Activated CD4-positive, alpha-beta T cell treated with anti-CD3 and anti-CD28 coated beads, Interleukin-2, amount 10 ng/mL, durations not matched to agents 24 days and 14 days (primary cell): Measurements from ENCODE around the gene TASOR2. TPM values are rescaled to one million over a fixed set of nuclear protein-coding genes. Genes with fewer than 3 reads are reported as not detected.

Source experiments
- DNase-seq: peaks from one replicate; pipeline ENCODE4 v3.0.0; 2022
- H3K27ac Mint-ChIP-seq: one replicate; pipeline ENCODE4 v1.8.0; 2022; ENCODE audit warnings: mild to moderate bottlenecking, mixed read lengths
- H3K27me3 Mint-ChIP-seq: one replicate; pipeline ENCODE4 v1.8.0; 2022; ENCODE audit warnings: mixed read lengths
- H3K36me3 Mint-ChIP-seq: one replicate; pipeline ENCODE4 v1.8.0; 2022; ENCODE audit warnings: low read depth, mild to moderate bottlenecking, mixed read lengths
- H3K4me1 Mint-ChIP-seq: one replicate; pipeline ENCODE4 v1.8.0; 2021; ENCODE audit warnings: mixed read lengths
- H3K4me3 Mint-ChIP-seq: one replicate; pipeline ENCODE4 v1.8.0; 2022; ENCODE audit warnings: mild to moderate bottlenecking, moderate library complexity, mixed read lengths
- H3K9me3 Mint-ChIP-seq: one replicate; pipeline ENCODE4 v1.8.0; 2021; ENCODE audit warnings: mixed read lengths
- intact Hi-C: fragments of 100-400 bp; cut with micrococcal nuclease; formaldehyde crosslinking; loops from one replicate; pipeline ENCODE4 v1.15.1; 2023
- total RNA-seq: library from RNA; stranded (reverse); gene quantifications from 2 replicates; pipeline ENCODE4 v1.2.3, GENCODE V29; 2022

The TASOR2 gene, protein sequence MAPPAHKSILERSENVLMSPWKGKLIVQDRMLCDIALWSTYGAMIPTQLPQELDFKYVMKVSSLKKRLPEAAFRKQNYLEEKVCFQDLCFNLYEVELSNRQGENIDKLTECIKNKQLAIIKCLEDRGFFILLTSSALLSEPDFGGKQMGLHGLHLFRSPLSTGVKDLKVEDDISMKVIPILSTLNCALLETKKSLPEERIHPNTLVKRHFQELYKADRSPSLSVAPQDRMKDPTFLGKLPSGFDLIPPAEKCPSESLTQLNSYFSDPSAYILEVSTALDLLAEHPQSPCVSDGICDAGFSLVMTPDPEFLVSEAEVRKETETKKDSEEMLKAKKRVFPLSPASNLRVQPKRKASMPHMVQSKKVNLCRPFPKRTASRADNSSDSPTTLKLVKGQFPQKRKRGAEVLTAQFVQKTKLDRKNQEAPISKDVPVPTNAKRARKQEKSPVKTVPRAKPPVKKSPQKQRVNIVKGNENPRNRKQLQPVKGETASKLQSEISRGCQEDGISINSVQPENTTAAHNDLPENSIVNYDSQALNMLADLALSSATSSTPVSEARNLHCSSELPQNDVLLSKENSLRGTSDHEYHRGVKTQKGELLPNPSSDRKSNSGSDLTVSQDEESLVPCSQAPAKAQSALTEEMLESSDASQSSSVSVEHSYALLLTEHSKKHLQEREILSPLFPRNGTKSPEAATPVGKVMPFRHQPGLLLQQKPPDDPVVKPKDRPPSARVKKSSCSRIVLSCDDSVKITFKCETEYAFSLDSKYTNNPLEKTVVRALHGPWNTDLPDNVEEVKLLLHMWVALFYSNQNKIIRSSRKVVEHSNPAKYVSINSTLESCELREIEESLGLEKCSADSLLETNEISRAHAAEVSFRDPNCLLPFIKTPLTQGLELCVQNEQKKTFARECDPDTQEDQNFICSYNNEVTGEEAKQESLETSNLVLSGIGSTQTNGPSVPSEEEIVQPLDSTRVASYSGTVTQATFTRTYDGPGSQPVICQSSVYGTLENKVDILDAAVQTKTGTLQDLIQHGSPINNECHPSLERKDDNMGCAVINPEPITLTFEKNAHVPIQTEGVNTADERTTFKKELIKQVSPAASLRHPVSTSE (N-terminal part only)
- total RNA-seq = 78.2 and 92.3 TPM in 2 replicates

DNA sequence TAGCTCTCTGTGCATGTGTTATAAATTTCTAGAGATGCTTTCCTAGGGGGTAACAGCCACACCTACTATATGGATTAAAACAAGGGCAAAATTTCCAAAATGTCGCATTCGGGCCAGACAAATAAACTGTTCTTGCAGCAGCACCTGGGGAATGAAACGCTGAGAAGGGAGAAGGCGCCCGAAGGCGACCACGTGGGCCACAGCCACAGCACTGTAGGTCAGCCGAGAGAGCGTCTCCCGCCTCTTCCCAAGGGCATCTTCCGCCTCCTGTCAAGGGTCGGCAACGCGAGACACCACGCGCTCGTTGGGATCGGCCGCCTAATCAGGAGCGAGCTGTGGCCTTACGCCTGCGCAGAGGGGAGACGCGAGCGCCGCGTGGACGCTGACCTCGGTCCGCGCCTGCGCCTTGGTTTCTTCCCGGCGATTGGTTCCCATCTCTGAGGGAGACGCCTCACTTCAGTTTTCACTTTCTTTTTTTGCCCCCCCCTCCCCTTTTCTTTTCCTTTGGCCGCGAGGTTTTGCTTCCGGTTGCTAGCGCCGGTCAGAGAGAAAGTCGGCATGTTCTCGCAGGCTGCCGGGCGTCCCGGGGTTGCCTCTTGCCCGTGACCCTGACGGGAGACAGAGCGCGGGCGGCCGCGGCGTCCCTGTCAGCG, at the start of gene TASOR2:
TASOR2 (plus strand) TSS at position 521 of the 653 bp plus-strand sequence. CDS start 35,805 bp downstream, outside the sequence.
- peaks cover 45% of the 10 kb centered on the region for H3K4me1 Mint-ChIP-seq
- H3K9me3 Mint-ChIP-seq = no peaks in the 10 kb centered on the region
- H3K4me3 Mint-ChIP-seq = peak within 1 kb of the TSS; percentile 99
- peaks cover 17% of the 10 kb centered on the region for H3K36me3 Mint-ChIP-seq
- intact Hi-C loops = loop anchor here (1.0 to 5.0 kb wide), 5 partner anchors 18 to 237 kb away; partner anchors contain the start of genes ASB13 and GDI2
- H3K27ac Mint-ChIP-seq = peak within 1 kb of the TSS; percentile 98
- peak; percentile 99 for DNase-seq
- peaks cover 11% of the 10 kb centered on the region for H3K27me3 Mint-ChIP-seq

- peaks cover 10% of the 10 kb centered on the region for H3K27me3 Mint-ChIP-seq
- H3K9me3 Mint-ChIP-seq = no peaks in the 10 kb centered on the region
- intact Hi-C loops = no loop called here
- no peaks in the 10 kb centered on the region for H3K36me3 Mint-ChIP-seq
- DNase-seq = no peak
- H3K4me3 Mint-ChIP-seq = no peak overlapping the region
- H3K4me1 Mint-ChIP-seq = peaks cover 4% of the 10 kb centered on the region
- H3K27ac Mint-ChIP-seq = no peak overlapping the region
These were observed 49.7 kb upstream of the TASOR2 start for GRCh38 chr10:5634918-5635317.

GRCh38 chr10:5638494-5638893, 46.1 kb upstream of the TASOR2 start:
- no peak overlapping the region for H3K4me3 Mint-ChIP-seq
- H3K36me3 Mint-ChIP-seq = peaks cover 2% of the 10 kb centered on the region
- intact Hi-C loops = no loop called here
- no peak overlapping the region for H3K27ac Mint-ChIP-seq
- no peaks in the 10 kb centered on the region for H3K4me1 Mint-ChIP-seq
- H3K27me3 Mint-ChIP-seq = peaks cover 8% of the 10 kb centered on the region
- DNase-seq = no peak
- H3K9me3 Mint-ChIP-seq = no peaks in the 10 kb centered on the region

GRCh38 chr10:5639066-5639465, 45.6 kb upstream of the TASOR2 start:
- peaks cover 8% of the 10 kb centered on the region for H3K27me3 Mint-ChIP-seq
- H3K9me3 Mint-ChIP-seq = no peaks in the 10 kb centered on the region
- no peak for DNase-seq
- H3K27ac Mint-ChIP-seq = no peak overlapping the region
- no peaks in the 10 kb centered on the region for H3K4me1 Mint-ChIP-seq
- intact Hi-C loops = no loop called here
- peaks cover 2% of the 10 kb centered on the region for H3K36me3 Mint-ChIP-seq
- H3K4me3 Mint-ChIP-seq = no peak overlapping the region

DNA sequence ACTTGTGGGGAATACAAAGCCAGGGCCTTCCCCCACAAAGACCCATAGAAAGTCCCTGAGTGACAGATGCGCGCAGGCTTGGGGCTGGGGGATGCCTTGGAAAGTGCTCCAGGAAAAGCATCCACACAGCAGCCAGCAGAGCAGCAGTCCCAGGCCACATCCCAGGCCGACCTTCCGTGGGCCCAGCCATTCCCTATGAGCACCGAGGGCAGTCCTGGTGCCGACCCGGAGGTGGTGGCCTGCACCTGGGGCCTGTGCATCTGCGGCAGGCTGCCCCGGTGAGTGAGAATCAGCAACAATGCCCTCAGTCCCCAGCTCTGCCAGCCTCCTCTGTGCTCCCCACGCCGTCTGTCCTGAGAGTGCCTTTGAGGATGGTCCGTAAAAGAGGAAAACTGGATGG, 44.6 kb upstream of the TASOR2 start:
- no peaks in the 10 kb centered on the region for H3K9me3 Mint-ChIP-seq
- H3K27ac Mint-ChIP-seq = no peak overlapping the region
- H3K27me3 Mint-ChIP-seq = peaks cover 2% of the 10 kb centered on the region
- H3K4me3 Mint-ChIP-seq = no peak overlapping the region
- intact Hi-C loops = no loop called here
- peaks cover 5% of the 10 kb centered on the region for H3K36me3 Mint-ChIP-seq
- H3K4me1 Mint-ChIP-seq = no peaks in the 10 kb centered on the region
- DNase-seq = no peak

DNA sequence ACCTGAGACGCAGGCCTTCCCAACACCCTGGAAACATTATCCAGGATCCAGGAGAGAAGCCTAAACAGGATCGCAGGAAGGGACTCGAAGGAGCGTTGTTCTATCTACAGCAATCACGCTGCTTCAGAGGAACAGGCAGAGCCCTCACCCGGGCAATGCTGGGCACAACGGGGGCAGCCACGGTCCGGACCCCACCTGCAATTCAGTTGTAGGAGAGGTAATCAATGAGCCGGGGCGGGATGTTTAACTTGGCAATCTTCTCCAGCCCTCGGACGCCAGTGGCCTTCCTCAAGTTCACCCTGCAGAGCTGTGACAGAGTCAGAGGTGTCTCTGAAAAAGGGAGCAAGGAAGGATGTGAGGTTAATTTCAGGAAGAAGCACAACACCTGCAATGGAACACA, 44.1 kb upstream of the TASOR2 start:
- Mint-ChIP-seq H3K4me3 (no peak overlapping the region), H3K27ac (no peak overlapping the region), H3K9me3 (no peaks in the 10 kb centered on the region), H3K27me3 (peaks cover 2% of the 10 kb centered on the region), H3K4me1 (no peaks in the 10 kb centered on the region), H3K36me3 (peaks cover 5% of the 10 kb centered on the region)
- DNase-seq = no peak
- intact Hi-C loops = no loop called here

GRCh38 chr10:5641501-5641900, 43.1 kb upstream of the TASOR2 start:
- no peak overlapping the region for H3K4me3 Mint-ChIP-seq
- no peak for DNase-seq
- intact Hi-C loops = no loop called here
- peaks cover 6% of the 10 kb centered on the region for H3K36me3 Mint-ChIP-seq
- no peak overlapping the region for H3K27ac Mint-ChIP-seq
- H3K9me3 Mint-ChIP-seq = no peaks in the 10 kb centered on the region
- H3K27me3 Mint-ChIP-seq = no peaks in the 10 kb centered on the region
- H3K4me1 Mint-ChIP-seq = no peaks in the 10 kb centered on the region

DNA sequence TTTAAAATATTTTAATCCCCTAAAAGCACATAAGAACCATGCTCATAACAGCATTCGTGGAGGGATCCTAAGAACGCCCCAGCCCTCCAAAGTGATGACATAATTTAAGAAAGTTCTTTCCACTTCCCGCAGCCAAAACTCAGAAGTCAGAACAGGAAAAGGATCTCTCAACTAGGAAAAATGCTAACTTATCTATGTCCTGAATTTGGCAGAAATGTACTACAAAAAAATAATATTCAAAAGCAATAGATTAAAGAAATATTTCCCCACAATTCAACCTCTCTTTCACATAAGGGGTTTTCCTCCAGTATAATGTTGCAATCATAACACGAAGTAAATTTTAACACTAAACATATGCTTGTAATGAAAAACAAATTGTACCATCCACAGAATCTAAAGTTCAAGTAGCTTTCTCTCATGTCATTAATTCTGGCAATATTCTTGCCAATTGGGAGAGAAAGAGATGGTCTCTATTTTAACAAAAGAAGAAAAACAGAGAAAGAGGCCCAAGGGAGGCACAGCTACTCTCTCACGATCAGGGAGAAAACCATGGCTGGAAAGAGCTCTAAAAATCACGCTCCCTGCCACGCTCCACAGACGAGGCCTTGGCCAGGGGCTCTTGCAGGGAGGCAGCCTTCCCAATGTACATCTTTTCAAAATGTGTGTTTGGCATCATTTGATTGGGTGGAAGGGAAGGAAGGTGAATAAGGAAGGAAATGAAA, 41.1 kb upstream of the TASOR2 start:
- H3K27ac Mint-ChIP-seq = no peak overlapping the region
- intact Hi-C loops = no loop called here
- no peaks in the 10 kb centered on the region for H3K9me3 Mint-ChIP-seq

GRCh38 chr10:5644930-5645329, 39.7 kb upstream of the TASOR2 start:
- intact Hi-C loops = no loop called here
- Mint-ChIP-seq H3K4me1 (peaks cover 3% of the 10 kb centered on the region), H3K9me3 (no peaks in the 10 kb centered on the region), H3K36me3 (peaks cover 21% of the 10 kb centered on the region), H3K4me3 (no peak overlapping the region), H3K27ac (no peak overlapping the region), H3K27me3 (no peaks in the 10 kb centered on the region)
- no peak for DNase-seq

More for the DNA sequence above, 41.1 kb upstream of the TASOR2 start:
- H3K4me1 Mint-ChIP-seq = peaks cover 3% of the 10 kb centered on the region
- no peak for DNase-seq
- no peak overlapping the region for H3K4me3 Mint-ChIP-seq
- H3K27me3 Mint-ChIP-seq = no peaks in the 10 kb centered on the region
- H3K36me3 Mint-ChIP-seq = peaks cover 14% of the 10 kb centered on the region

DNA sequence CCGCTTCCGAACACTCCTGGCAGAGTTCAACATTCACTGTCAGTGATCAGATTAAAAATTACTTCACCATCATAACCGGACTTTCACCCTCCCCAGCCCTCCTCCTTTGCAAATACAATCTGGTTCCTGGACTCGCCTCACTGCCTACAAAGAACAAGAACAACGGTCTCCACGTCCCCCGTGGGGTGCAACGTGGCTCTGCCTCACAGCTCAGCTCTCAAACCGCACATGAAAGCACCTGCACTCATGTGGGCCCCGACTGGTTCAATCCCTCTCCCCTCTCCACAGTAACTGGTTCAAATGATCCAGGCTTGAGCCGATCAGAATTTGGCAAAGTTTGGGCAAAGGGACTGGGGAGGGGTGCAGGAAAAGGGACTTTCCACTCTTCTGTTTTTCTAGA, 39.3 kb upstream of the TASOR2 start:
- Mint-ChIP-seq H3K36me3 (peaks cover 24% of the 10 kb centered on the region), H3K4me3 (no peak overlapping the region), H3K4me1 (peaks cover 3% of the 10 kb centered on the region), H3K27ac (no peak overlapping the region), H3K9me3 (no peaks in the 10 kb centered on the region), H3K27me3 (no peaks in the 10 kb centered on the region)
- intact Hi-C loops = no loop called here
- DNase-seq = no peak

- Mint-ChIP-seq H3K4me3 (no peak overlapping the region), H3K9me3 (no peaks in the 10 kb centered on the region), H3K36me3 (peaks cover 24% of the 10 kb centered on the region), H3K27me3 (no peaks in the 10 kb centered on the region), H3K4me1 (peaks cover 3% of the 10 kb centered on the region), H3K27ac (no peak overlapping the region)
- intact Hi-C loops = no loop called here
- DNase-seq = no peak
These were observed 38.6 kb upstream of the TASOR2 start for GRCh38 chr10:5645944-5646617.

DNA sequence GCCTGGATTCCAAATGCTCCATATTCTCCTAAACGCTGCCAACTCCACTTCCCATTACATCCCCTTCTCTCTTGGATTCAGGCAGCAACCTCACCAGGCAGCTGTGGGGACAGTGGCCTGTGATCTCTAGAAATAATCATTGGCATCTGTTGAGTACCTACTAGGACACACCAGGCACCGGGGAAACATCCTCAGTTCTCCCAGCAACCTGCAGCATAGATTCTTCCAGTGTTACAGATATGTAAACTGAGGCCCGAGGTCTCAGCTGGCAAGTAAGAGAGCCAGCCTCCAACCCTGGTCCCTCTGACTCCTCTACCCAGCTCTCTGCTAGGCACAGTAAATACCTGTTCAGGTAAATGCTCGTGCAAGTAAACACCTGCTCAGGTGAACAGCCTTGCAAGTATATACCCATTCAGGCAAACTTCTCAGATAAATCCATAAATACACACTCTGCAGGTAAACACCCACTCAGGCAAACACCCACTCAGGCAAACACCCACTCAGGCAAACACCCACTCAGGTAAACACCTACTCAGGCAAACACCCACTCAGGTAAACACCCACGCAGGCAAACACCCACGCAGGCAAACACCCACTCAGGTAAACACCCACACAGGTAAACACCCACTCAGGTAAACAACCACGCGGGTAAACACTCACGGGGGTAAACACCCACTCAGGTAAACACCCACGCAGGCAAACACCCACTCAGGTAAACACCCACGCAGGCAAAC, 37.0 kb upstream of the TASOR2 start:
- no peak for DNase-seq

More for the DNA sequence above, 37.0 kb upstream of the TASOR2 start:
- Mint-ChIP-seq H3K4me3 (peak overlapping the region; percentile 18), H3K27me3 (no peaks in the 10 kb centered on the region), H3K36me3 (peaks cover 22% of the 10 kb centered on the region), H3K9me3 (no peaks in the 10 kb centered on the region), H3K27ac (peak overlapping the region; percentile 88), H3K4me1 (peaks cover 3% of the 10 kb centered on the region)
- intact Hi-C loops = no loop called here
